WTC11 (cell line): ENCODE results near the gene SAMD9.

Experiments
- CREB1 ChIP-seq: sonication (generic); formaldehyde crosslinking; IDR thresholded peaks from 2 replicates; pipeline ENCODE4 v1.8.0; 2023; ENCODE audit warnings: mild to moderate bottlenecking, missing genetic modification reagents
- CTCF ChIP-seq: fragments of 200-600 bp; IDR thresholded peaks from 2 replicates; pipeline ENCODE4 v1.8.0; 2022; ENCODE audit warnings: antibody characterized with exemption
- MAX ChIP-seq: sonication (generic); formaldehyde crosslinking; IDR thresholded peaks from 2 replicates; pipeline ENCODE4 v1.8.0; 2022; ENCODE audit warnings: mild to moderate bottlenecking, missing genetic modification reagents
- NR1H2 ChIP-seq: sonication (generic); formaldehyde crosslinking; IDR thresholded peaks from 2 replicates; pipeline ENCODE4 v1.9.0; 2021; ENCODE audit warnings: mild to moderate bottlenecking, moderate library complexity, missing genetic modification reagents
- USF2 ChIP-seq: sonication (generic); formaldehyde crosslinking; IDR thresholded peaks from 2 replicates; pipeline ENCODE4 v1.8.1; 2023; ENCODE audit warnings: mild to moderate bottlenecking, missing genetic modification reagents, moderate library complexity
- ZNF671 ChIP-seq: fragments of 250-450 bp; sonication (Bioruptor Pico); IDR thresholded peaks from 2 replicates; pipeline ENCODE4 v1.8.0; 2021; ENCODE audit warnings: mild to moderate bottlenecking

- no peak for TF ChIP-seq USF2 (CRISPR knock-in tag)
- no peak for TF ChIP-seq NR1H2 (CRISPR knock-in tag)
- TF ChIP-seq CREB1 (CRISPR knock-in tag), result no peak
- no peak for TF ChIP-seq CTCF
- no peak for TF ChIP-seq ZNF671 (CRISPR knock-in tag)
- TF ChIP-seq MAX (CRISPR knock-in tag), result no peak
Observed at GRCh38 chr7:93164766-93165165, 47.0 kb upstream of the SAMD9 start.
